Activated B cell treated with CpG ODN at 0.5 μM for 24 hours (primary cell): ENCODE data around the gene TLE5. TPM values are rescaled to one million over a fixed set of nuclear protein-coding genes. Genes with fewer than 3 reads are reported as not detected.
"Not testable (repeated sequence)": the region's sequence is repeated elsewhere in the genome, so short reads cannot be mapped to it uniquely, and the experiment has no call there.

ENCODE experiments used
- ATAC-seq: fragments of 200-7000 bp; cut with Tn5 transposase; one replicate; pipeline ENCODE4 v1.10.0; 2021; ENCODE audit warnings: low read depth, mild to moderate bottlenecking, moderate library complexity
- CTCF ChIA-PET: fragments of 350-600 bp; sonication (Branson Sonifier 250); formaldehyde crosslinking; loops from one replicate; lab custom pipeline; 2021; ENCODE audit warnings: antibody characterized with exemption; lab: Charles Lee
- POLR2A ChIA-PET: fragments of 350-600 bp; sonication (Branson Sonifier 250); formaldehyde crosslinking; loops from one replicate; lab custom pipeline; 2021; ENCODE audit warnings: antibody characterized with exemption; lab: Charles Lee
- DNase-seq: peaks from one replicate; pipeline ENCODE4 v3.0.0; 2022
- H3K27ac Mint-ChIP-seq: one replicate; pipeline ENCODE4 v1.8.0; 2020; ENCODE audit warnings: mixed read lengths
- H3K27me3 Mint-ChIP-seq: one replicate; pipeline ENCODE4 v1.8.0; 2021; ENCODE audit warnings: mixed read lengths
- H3K36me3 Mint-ChIP-seq: one replicate; pipeline ENCODE4 v1.8.0; 2021; ENCODE audit warnings: low read depth, mixed read lengths
- H3K4me1 Mint-ChIP-seq: one replicate; pipeline ENCODE4 v1.8.0; 2021; ENCODE audit warnings: mixed read lengths
- H3K4me3 Mint-ChIP-seq: one replicate; pipeline ENCODE4 v1.8.0; 2020; ENCODE audit warnings: mild to moderate bottlenecking, mixed read lengths
- H3K9me3 Mint-ChIP-seq: one replicate; pipeline ENCODE4 v1.8.0; 2020; ENCODE audit warnings: mixed read lengths
- intact Hi-C: fragments of 100-400 bp; cut with micrococcal nuclease; formaldehyde crosslinking; loops from one replicate; pipeline ENCODE4 v1.15.1; 2024
- total RNA-seq: library from RNA; stranded (reverse); gene quantifications from 2 replicates; pipeline ENCODE4 v1.2.3, GENCODE V29; 2022
- TF ChIP-seq, protein P1 (sequence below): fragments of 200-600 bp; IDR thresholded peaks from one replicate; pipeline ENCODE4 v1.8.0; 2022; ENCODE audit warnings: antibody characterized with exemption, mild to moderate bottlenecking

The TLE5 gene
- total RNA-seq, 1 donor from 2014 or later: 323 TPM

- peaks cover 18% of the 10 kb centered on the region for H3K4me1 Mint-ChIP-seq
- POLR2A ChIA-PET: interaction anchor here (0.9 to 2.5 kb wide), 5 partner anchors 9 to 17 kb away, joined by 3 to 18 read pairs (median 4); partner anchors contain the start of gene TLE5
- TF ChIP-seq, protein P1, sequence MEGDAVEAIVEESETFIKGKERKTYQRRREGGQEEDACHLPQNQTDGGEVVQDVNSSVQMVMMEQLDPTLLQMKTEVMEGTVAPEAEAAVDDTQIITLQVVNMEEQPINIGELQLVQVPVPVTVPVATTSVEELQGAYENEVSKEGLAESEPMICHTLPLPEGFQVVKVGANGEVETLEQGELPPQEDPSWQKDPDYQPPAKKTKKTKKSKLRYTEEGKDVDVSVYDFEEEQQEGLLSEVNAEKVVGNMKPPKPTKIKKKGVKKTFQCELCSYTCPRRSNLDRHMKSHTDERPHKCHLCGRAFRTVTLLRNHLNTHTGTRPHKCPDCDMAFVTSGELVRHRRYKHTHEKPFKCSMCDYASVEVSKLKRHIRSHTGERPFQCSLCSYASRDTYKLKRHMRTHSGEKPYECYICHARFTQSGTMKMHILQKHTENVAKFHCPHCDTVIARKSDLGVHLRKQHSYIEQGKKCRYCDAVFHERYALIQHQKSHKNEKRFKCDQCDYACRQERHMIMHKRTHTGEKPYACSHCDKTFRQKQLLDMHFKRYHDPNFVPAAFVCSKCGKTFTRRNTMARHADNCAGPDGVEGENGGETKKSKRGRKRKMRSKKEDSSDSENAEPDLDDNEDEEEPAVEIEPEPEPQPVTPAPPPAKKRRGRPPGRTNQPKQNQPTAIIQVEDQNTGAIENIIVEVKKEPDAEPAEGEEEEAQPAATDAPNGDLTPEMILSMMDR: no peak
- H3K9me3 Mint-ChIP-seq: no peaks in the 10 kb centered on the region
- intact Hi-C loops: no loop called here
- CTCF ChIA-PET: interaction anchor here (1.1 to 1.4 kb wide), 2 partner anchors 15 to 22 kb away, joined by 3 to 4 read pairs; no protein-coding TSS in a partner anchor
- DNase-seq: no peak
- no peak overlapping the region for H3K4me3 Mint-ChIP-seq
- peaks cover 38% of the 10 kb centered on the region for H3K36me3 Mint-ChIP-seq
- no peak overlapping the region for H3K27ac Mint-ChIP-seq
- peak; percentile 23 for ATAC-seq
- no peaks in the 10 kb centered on the region for H3K27me3 Mint-ChIP-seq
Measured at GRCh38 chr19:3053218-3053621, 9.1 kb downstream of the TLE5 start.

DNA sequence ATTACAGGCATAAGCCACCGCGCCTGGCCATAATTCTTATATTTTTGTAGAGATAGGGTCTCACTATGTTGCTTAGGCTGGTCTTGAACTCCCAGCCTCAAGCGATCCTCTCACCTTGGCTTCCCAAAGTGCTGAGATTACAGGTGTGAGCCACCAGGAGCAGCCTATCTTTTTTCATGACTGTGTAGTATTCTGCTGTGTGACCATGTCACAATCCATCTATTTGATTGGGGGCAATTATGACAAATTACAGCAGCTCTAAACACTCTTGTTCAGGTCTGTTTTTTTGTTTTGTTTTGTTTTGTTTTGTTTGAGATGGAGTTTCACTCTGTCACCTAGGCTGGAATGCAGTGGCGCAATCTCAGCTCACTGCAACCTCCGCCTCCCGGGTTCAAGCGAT is 12.3 kb downstream of the TLE5 start:
- DNase-seq, POLR2A ChIA-PET, intact Hi-C loops, ATAC-seq, H3K27ac Mint-ChIP-seq, H3K27me3 Mint-ChIP-seq, H3K4me3 Mint-ChIP-seq, CTCF ChIA-PET, H3K9me3 Mint-ChIP-seq: not testable (repeated sequence)
- peaks cover 13% of the 10 kb centered on the region for H3K4me1 Mint-ChIP-seq
- H3K36me3 Mint-ChIP-seq: peaks cover 14% of the 10 kb centered on the region

DNA sequence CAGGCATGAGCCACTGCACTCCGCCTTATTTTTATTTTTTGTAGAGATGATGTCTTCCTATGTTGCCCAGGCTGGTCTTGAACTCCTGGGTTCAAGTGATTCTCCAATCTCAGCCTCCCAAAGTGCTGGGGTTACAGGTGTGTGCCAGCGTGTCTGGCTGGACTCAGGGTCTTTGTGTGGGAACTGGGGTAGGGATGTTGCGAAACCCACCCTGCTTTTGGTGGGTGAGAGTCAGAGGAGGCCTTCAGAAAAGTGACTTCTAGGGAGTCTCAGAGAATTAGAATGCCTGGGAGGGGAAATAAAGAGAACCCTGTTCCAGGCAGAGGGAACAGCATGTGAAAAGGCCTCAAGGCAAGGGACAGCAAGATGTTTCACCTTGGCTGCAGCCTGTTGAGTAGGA is 13.2 kb downstream of the TLE5 start:
- TF ChIP-seq, protein P1: no peak
- peaks cover 5% of the 10 kb centered on the region for H3K36me3 Mint-ChIP-seq
- no peak for DNase-seq
- no peak overlapping the region for H3K27ac Mint-ChIP-seq
- no peaks in the 10 kb centered on the region for H3K27me3 Mint-ChIP-seq
- ChIA-PET CTCF (no interaction called here), POLR2A (no interaction called here)
- no peaks in the 10 kb centered on the region for H3K9me3 Mint-ChIP-seq
- intact Hi-C loops: no loop called here
- H3K4me3 Mint-ChIP-seq: no peak overlapping the region
- no peak for ATAC-seq
- H3K4me1 Mint-ChIP-seq: peaks cover 9% of the 10 kb centered on the region

DNA sequence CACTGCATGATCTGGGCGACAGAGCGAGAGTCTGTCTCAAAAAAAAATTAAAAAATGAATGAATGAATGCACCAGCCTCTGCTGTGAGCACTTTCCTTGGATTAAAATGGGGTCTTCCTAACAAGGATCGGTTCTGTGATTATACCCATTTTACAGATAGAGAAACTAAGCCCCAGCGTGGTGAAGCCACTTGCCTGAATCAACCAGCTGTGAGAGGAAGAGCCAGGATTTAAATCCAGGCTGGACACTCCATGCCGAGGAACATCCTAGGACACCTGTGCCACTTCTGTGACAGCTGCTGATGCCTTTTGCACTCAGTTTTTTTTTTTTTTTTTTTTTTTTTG is 14.1 kb downstream of the TLE5 start:
- intact Hi-C loops: no loop called here
- POLR2A ChIA-PET: interaction anchor here (1.1 kb wide), 1 partner anchor 13 kb away, joined by 3 read pairs; no protein-coding TSS in a partner anchor
- TF ChIP-seq, protein P1: no peak
- H3K4me3 Mint-ChIP-seq: no peak overlapping the region
- no peak overlapping the region for H3K27ac Mint-ChIP-seq
- no peaks in the 10 kb centered on the region for H3K36me3 Mint-ChIP-seq
- no peaks in the 10 kb centered on the region for H3K9me3 Mint-ChIP-seq
- no peaks in the 10 kb centered on the region for H3K27me3 Mint-ChIP-seq
- CTCF ChIA-PET: no interaction called here
- ATAC-seq: no peak
- DNase-seq: no peak
- H3K4me1 Mint-ChIP-seq: peaks cover 9% of the 10 kb centered on the region

DNA sequence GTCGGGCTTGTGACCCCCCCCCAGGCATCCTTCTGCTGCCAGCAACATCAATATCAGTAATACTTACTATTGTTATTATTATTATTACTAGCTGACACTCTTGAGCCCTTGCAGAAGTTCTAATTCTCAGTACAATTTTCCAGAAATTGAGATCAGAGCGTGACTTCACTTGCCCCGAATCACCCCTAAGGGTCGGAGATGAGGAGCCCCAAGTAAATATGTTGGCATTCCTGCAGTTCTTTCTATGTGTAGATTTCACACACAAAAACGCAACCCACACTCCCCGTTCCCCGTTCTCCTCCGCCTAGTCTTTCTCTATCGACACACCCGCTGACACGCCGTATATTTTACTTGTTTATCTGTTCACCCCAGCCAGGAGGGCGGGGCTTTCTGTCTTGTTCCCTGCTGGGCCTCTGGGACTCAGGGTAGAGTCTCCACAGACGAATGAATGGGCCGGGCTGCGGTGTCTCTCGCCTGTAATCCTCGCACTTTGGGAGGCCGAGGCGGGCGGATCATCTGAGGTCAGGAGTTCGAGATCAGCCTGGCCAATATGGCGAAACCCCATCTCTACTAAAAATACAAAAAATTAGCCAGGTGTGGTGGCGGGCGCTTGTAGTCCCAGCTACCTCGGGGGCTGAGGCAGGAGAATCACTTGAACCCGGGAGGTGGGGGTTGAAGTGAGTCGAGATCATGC is 14.7 kb downstream of the TLE5 start:
- no peak for DNase-seq
- peak overlapping the region; percentile 46 for H3K27ac Mint-ChIP-seq

More for the DNA sequence above, 14.7 kb downstream of the TLE5 start:
- Mint-ChIP-seq H3K36me3 (no peaks in the 10 kb centered on the region), H3K4me1 (peaks cover 10% of the 10 kb centered on the region), H3K27me3 (peaks cover under 1% of the 10 kb centered on the region), H3K4me3 (peak overlapping the region; percentile 79), H3K9me3 (no peaks in the 10 kb centered on the region)
- ATAC-seq: peak; percentile 82
- intact Hi-C loops: no loop called here
- ChIA-PET POLR2A (interaction anchor here (0.7 to 1.1 kb wide), 2 partner anchors 13 to 51 kb away, joined by 3 read pairs; no protein-coding TSS in a partner anchor), CTCF (no interaction called here)
- TF ChIP-seq, protein P1: no peak
